Coronary artery (tissue), 2 donors: ENCODE results near the gene STOM.
A peak's percentile ranks its signal among the peaks of the same experiment; 100 is the strongest.

Experiments used
- DNase-seq: peaks from one replicate; pipeline ENCODE4 v3.0.0-alpha.2; 2017; ENCODE audit warnings: low spot score
- H3K27ac ChIP-seq, 2 donors: fragments of 200-600 bp; sonication (generic); one replicate each; pipeline ENCODE4 v1.5.1; 2016 to 2019
- H3K4me3 ChIP-seq: fragments of 200-600 bp; sonication (generic); 2 replicates; pipeline ENCODE4 v1.5.1; 2016; ENCODE audit warnings: mild to moderate bottlenecking, moderate library complexity
- TF ChIP-seq, protein P1 (sequence below): fragments of 200-600 bp; sonication (generic); IDR thresholded peaks from one replicate; pipeline ENCODE4 v1.5.1; 2019; ENCODE audit warnings: antibody characterized with exemption

The STOM gene

DNA sequence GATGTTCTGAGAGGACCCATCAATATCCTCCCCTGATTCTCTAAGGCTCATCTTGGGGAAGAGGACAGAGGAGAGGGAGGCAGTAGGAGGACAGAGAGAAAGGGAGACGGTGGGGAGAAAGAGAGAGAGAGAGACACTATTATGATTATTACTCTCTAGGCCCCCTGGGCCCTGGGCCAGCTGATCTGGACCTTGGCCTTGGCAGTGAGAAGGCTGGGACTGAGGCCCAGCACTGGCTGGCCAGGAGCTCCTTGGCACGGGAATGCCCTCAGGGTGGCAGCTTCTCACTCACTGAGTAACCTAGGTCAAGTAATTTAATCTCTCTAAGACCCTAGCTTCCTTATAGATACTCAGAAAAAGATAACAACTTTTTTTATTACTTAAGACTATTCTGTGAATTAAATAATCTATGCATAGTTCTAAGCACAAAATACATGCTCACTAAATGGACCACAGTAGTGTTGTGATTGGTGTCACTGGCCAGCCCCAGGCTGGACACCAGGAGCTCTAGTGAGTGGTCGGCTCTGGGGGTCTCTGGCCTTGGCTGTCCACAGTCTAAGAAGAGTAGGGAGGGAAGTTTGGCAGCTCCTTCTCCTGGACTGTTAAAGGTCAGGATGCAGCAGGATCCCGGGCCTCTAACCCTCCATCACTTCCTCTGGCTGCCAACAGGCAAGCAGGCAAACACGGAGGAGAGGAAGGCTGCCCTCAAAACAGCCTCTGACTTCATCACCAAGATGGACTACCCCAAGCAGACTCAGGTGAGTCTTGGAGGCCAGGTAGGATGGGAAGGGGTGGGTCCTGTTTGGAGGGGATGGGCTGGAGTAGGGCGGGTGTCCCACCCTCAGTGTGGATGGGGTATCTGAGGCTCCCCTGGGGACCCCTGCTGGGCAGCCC lies 52.1 kb downstream of the STOM start:
- H3K27ac ChIP-seq: peak overlapping the region; percentile 97 to 99
- DNase-seq: peak; percentile 78
- H3K4me3 ChIP-seq: peak overlapping the region; percentile 13
- TF ChIP-seq, protein P1, sequence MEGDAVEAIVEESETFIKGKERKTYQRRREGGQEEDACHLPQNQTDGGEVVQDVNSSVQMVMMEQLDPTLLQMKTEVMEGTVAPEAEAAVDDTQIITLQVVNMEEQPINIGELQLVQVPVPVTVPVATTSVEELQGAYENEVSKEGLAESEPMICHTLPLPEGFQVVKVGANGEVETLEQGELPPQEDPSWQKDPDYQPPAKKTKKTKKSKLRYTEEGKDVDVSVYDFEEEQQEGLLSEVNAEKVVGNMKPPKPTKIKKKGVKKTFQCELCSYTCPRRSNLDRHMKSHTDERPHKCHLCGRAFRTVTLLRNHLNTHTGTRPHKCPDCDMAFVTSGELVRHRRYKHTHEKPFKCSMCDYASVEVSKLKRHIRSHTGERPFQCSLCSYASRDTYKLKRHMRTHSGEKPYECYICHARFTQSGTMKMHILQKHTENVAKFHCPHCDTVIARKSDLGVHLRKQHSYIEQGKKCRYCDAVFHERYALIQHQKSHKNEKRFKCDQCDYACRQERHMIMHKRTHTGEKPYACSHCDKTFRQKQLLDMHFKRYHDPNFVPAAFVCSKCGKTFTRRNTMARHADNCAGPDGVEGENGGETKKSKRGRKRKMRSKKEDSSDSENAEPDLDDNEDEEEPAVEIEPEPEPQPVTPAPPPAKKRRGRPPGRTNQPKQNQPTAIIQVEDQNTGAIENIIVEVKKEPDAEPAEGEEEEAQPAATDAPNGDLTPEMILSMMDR: no peak

DNA sequence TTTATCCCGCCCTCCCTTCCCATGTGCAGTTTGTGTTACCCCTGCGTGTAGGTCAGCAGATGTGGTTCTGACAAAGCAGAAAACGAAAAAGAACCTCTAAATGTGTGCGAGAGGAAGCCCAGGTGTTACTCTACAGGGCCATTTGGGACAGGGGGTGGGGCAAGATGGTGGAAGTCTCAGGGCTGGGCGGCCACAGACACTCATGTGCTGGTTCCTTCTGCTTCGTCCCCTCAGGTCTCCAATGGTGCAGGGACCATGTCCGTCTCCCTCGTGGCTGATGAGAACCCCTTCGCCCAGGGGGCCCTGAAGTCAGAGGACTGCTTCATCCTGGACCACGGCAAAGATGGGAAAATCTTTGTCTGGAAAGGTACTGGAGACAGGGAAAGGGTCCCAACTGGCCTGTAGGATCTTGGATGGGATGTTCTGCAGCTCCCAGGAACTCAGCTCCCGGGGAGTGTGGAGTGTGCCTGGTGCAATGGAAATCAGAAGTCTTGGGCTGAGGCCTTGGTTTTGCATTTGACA lies 53.1 kb downstream of the STOM start:
- TF ChIP-seq, protein P1: no peak
- peak; percentile 62 for DNase-seq
- H3K27ac ChIP-seq: peak overlapping the region; percentile 97 to 99
- H3K4me3 ChIP-seq: no peak overlapping the region

DNA sequence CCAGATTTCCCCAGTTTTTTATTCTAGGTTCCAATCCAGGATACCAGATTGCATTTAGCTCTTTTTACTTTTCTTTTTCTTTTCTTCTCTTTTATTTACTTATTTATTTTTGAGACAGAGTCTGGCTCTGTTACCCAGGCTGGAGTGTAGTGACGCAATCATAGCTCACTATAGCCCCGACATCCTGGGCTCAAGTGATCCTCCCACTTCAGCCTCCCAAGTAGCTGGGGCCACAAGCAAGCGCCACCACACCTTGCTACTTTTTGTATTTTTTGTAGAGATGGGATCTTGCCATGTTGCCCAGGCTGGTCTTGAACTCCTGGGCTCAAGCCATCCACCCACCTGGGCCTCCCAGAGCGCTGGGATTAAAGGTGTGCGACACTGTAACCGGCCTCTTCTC lies 53.7 kb downstream of the STOM start:
- H3K4me3 ChIP-seq: no peak overlapping the region
- TF ChIP-seq, protein P1: no peak
- DNase-seq: peak; percentile 54
- H3K27ac ChIP-seq: peak overlapping the region; percentile 97 to 99

DNA sequence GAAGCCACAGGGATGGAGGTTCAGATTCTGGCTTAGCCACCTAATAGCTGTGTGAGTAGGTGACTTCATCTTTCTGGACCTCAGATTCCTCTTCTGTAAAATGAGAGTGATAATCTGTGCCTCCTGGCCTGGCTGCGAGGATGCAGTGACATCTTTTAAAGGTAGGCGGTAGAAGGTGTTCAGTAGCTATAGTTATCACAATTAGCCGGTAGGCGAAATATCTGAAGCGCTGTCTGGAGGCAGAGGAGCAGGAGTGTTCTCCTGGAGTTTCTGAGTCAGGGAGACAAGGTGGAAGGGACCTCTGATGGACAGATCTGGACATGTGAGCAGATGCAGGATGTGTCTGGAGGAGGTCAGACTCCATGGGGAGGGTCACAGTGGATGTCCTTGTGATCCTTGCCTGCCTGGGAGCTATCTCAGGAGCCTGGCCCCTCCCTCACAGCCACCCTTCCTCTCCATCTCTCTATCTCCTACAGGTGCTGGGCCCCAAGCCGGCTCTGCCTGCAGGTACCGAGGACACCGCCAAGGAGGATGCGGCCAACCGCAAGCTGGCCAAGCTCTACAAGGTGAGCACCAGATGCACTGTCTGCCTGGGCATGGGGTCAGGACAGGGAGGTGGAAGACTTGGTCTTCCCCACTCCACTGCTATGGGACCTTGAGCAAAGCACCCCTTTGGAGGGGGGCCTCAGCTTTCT lies 56.4 kb downstream of the STOM start:
- Histone ChIP-seq H3K27ac (peak overlapping the region in 1 of 2 donors; percentile 58), H3K4me3 (no peak overlapping the region)
- TF ChIP-seq, protein P1: no peak
- peak; percentile 70 for DNase-seq

DNA sequence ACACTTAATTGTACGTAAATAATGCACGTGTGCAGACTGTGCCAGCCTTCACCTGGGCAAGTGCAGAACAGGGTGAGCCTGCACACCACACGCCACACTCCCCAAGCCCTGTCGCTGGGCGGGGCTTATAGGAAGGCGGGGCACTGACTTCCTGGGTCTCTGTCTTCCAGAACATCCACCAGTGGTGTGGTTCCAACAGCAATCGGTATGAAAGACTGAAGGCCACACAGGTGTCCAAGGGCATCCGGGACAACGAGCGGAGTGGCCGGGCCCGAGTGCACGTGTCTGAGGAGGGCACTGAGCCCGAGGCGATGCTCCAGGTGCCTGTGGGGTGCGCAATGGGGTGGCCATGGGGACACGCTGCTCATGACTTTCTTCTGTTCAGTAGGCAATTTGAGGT lies 57.9 kb downstream of the STOM start:
- TF ChIP-seq, protein P1: no peak
- no peak for DNase-seq
- Histone ChIP-seq H3K27ac (no peak overlapping the region), H3K4me3 (peak overlapping the region; percentile 4)

DNA sequence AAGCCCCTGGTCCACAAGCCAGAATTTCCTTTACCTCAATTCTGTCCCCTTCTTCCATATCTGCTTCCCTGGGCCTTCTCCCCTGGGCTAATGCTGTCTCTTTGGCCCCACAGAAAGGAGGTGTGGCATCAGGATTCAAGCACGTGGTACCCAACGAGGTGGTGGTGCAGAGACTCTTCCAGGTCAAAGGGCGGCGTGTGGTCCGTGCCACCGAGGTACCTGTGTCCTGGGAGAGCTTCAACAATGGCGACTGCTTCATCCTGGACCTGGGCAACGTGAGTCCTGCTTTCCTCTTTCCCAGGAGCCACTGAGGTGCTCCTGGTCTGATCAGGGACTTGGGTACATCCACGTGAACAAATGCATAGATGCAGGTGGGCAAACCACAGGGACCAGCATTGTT lies 59.5 kb downstream of the STOM start:
- Histone ChIP-seq H3K27ac (peak overlapping the region in 1 of 2 donors; percentile 9), H3K4me3 (no peak overlapping the region)
- no peak for DNase-seq

More for the DNA sequence above, 59.5 kb downstream of the STOM start:
- TF ChIP-seq, protein P1: no peak
